ENCODE results near the gene MBP. TPM values are rescaled to one million over a fixed set of nuclear protein-coding genes. Genes with fewer than 3 reads are reported as not detected.
A peak's percentile ranks its signal among the peaks of the same experiment; 100 is the strongest.

MBP gene
- total and polyA plus RNA-seq, 2 of the 13 experiments (the other 11 are each of a cell fraction or from before 2014, with no cell fraction given) = 5.0 to 8.5 TPM

- TF ChIP-seq ZNF263 (CRISPR knock-in tag; IDR thresholded peaks at IDR 0.05) (peak; percentile 60; the same call in 1 of the 2 replicates), MAZ (IDR thresholded peaks at IDR 0.05; ENCODE audit: borderline replicate concordance, low read depth, low read length) (no peak), MAZ (CRISPR knock-in tag; IDR thresholded peaks at IDR 0.05; ENCODE audit: low read depth) (no peak), CREB1 (IDR thresholded peaks at IDR 0.05) (no peak), CREB1 (CRISPR knock-in tag; IDR thresholded peaks at IDR 0.05) (no peak), ZNF329 (CRISPR knock-in tag; IDR thresholded peaks at IDR 0.05; ENCODE audit: low read depth) (no peak), ZNF703 (CRISPR knock-in tag; IDR thresholded peaks at IDR 0.05; ENCODE audit: borderline replicate concordance) (no peak), ZFP1 (CRISPR knock-in tag; IDR thresholded peaks at IDR 0.05) (no peak), ESRRA (CRISPR knock-in tag; IDR thresholded peaks at IDR 0.05; ENCODE audit: low read depth) (no peak), ZNF280B (CRISPR knock-in tag; IDR thresholded peaks at IDR 0.05; ENCODE audit: borderline replicate concordance) (no peak), NFE2 (CRISPR knock-in tag; IDR thresholded peaks at IDR 0.05) (no peak), ZFP36L1 (CRISPR knock-in tag; IDR thresholded peaks at IDR 0.05) (no peak), MEIS2 (CRISPR knock-in tag; IDR thresholded peaks at IDR 0.05) (0 out of 2 replicates have a peak, but pooled peaks have one; percentile 36), ARID5B (CRISPR knock-in tag; IDR thresholded peaks at IDR 0.05) (no peak), SAP130 (CRISPR knock-in tag; IDR thresholded peaks at IDR 0.05; ENCODE audit: low read depth) (peak; percentile 70), TAF15 (IDR thresholded peaks at IDR 0.05; ENCODE audit: low read depth, low read length, poor library complexity, severe bottlenecking) (no peak), ZNF777 (CRISPR knock-in tag; IDR thresholded peaks at IDR 0.05) (0 out of 2 replicates have a peak, but pooled peaks have one; percentile 25), GABPB1 (CRISPR knock-in tag; IDR thresholded peaks at IDR 0.05) (no peak), DNMT3B (CRISPR knock-in tag; conservative IDR thresholded peaks at IDR 0.05) (no peak), SP4 (CRISPR knock-in tag; IDR thresholded peaks at IDR 0.05) (no peak), MYC (CRISPR knock-in tag; IDR thresholded peaks at IDR 0.05; ENCODE audit: borderline replicate concordance) (peak; percentile 37; the same call in 1 of the 2 replicates), ZNF414 (CRISPR knock-in tag; IDR thresholded peaks at IDR 0.05) (no peak), FOXO1 (CRISPR knock-in tag; IDR thresholded peaks at IDR 0.05) (no peak), HMG20B (CRISPR knock-in tag; conservative IDR thresholded peaks at IDR 0.05) (no peak)
Measured at GRCh38 chr18:77133835-77134496, 1.4 kb upstream of the MBP start (continued).

Data from HepG2 (cell line).